MM.1S (cell line): ENCODE data around the gene CCT4.

Experiments used
- EZH2 ChIP-seq: fragments of 300-600 bp; sonication (generic); optimal IDR thresholded peaks from 2 replicates; pipeline ENCODE3; 2017; ENCODE audit warnings: low read depth, mild to moderate bottlenecking, antibody characterized with exemption, low read length, mixed read lengths
- TF ChIP-seq, protein P1 (sequence below): fragments of 300-600 bp; sonication (generic); IDR thresholded peaks from 2 replicates; pipeline ENCODE4 v1.5.1; 2016; ENCODE audit warnings: antibody characterized with exemption, low read length, mixed read lengths

GRCh38 chr2:61877571-61878245 is 10.7 kb downstream of the CCT4 start:
- TF ChIP-seq, protein P1, sequence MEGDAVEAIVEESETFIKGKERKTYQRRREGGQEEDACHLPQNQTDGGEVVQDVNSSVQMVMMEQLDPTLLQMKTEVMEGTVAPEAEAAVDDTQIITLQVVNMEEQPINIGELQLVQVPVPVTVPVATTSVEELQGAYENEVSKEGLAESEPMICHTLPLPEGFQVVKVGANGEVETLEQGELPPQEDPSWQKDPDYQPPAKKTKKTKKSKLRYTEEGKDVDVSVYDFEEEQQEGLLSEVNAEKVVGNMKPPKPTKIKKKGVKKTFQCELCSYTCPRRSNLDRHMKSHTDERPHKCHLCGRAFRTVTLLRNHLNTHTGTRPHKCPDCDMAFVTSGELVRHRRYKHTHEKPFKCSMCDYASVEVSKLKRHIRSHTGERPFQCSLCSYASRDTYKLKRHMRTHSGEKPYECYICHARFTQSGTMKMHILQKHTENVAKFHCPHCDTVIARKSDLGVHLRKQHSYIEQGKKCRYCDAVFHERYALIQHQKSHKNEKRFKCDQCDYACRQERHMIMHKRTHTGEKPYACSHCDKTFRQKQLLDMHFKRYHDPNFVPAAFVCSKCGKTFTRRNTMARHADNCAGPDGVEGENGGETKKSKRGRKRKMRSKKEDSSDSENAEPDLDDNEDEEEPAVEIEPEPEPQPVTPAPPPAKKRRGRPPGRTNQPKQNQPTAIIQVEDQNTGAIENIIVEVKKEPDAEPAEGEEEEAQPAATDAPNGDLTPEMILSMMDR, result no peak
- no peak for TF ChIP-seq EZH2
